ENCODE results near the gene MARCKS.

The MARCKS gene

DNA sequence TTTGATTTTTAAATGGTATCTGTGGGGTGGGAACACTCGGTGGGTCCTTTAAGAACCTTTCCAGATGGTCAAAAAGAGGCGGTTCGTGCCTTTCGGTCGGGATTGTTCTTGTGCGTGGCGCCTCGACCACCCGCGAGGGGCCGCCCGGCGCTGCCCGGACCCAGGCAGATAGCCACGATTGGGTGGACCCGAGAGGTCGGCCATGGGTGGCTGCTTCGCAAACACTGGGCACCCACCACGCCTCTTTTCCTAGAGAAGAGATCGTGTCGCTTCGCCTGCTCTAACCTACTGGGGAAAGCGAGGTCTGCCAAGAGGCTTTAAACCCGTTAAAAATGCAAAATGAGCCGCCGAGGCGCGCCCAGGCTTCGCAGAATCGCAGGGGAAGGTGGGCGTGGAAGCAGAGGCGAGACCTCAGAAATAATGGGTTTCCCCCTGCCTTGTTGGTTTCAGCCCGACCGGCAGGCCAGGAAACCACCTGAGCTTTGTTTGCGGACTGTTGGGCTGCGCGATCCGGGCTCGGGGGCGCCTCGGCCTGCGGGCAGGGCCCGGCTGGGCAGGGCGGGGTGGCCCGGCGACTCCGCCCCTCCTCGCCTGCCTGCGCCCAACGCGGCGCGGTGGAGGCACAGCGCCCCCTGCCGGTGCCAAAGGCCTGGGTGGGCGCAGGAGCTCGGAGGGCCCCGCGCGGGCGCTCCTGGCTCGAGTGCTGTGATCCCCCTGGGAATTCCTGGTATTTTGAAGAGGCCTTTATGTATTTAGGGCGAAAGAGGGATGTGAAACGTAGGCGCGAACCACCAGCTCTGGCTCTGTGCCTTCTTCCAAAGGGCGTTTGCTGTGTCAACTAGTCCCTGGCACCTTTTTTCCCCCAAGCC, 1.6 kb downstream of the MARCKS start:
- Mint-ChIP-seq H3K4me1 (peaks cover 36% of the 10 kb centered on the region), H3K27me3 (ENCODE audit: low read depth, poor library complexity) (no peaks in the 10 kb centered on the region), H3K4me3 (no peak overlapping the region), H3K27ac (peak overlapping the region; percentile 92), H3K9me3 (peaks cover 5% of the 10 kb centered on the region), H3K36me3 (ENCODE audit: low read depth) (peaks cover 34% of the 10 kb centered on the region)
- TF ChIP-seq, protein P1, sequence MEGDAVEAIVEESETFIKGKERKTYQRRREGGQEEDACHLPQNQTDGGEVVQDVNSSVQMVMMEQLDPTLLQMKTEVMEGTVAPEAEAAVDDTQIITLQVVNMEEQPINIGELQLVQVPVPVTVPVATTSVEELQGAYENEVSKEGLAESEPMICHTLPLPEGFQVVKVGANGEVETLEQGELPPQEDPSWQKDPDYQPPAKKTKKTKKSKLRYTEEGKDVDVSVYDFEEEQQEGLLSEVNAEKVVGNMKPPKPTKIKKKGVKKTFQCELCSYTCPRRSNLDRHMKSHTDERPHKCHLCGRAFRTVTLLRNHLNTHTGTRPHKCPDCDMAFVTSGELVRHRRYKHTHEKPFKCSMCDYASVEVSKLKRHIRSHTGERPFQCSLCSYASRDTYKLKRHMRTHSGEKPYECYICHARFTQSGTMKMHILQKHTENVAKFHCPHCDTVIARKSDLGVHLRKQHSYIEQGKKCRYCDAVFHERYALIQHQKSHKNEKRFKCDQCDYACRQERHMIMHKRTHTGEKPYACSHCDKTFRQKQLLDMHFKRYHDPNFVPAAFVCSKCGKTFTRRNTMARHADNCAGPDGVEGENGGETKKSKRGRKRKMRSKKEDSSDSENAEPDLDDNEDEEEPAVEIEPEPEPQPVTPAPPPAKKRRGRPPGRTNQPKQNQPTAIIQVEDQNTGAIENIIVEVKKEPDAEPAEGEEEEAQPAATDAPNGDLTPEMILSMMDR (IDR thresholded peaks at IDR 0.05), result peak; percentile 78
- peak; percentile 95 for DNase-seq

DNA sequence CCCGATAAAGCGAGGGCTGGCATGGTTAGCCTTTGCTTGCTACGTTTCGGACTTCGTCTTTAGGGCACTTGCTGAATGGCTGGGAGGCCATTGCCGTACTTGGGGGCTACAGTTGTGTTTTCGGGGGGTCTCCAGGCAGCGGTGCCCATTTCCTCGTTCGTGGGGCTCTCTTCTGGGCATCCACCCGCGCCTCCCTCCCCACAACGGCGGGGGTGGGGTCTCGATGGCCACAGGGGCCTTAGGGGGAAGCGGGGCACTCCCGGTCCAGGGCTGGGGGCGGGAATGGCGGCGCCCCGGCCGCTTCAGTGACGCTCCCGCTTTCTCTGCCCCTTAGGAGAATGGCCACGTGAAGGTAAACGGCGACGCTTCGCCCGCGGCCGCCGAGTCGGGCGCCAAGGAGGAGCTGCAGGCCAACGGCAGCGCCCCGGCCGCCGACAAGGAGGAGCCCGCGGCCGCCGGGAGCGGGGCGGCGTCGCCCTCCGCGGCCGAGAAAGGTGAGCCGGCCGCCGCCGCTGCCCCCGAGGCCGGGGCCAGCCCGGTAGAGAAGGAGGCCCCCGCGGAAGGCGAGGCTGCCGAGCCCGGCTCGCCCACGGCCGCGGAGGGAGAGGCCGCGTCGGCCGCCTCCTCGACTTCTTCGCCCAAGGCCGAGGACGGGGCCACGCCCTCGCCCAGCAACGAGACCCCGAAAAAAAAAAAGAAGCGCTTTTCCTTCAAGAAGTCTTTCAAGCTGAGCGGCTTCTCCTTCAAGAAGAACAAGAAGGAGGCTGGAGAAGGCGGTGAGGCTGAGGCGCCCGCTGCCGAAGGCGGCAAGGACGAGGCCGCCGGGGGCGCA, 2.4 kb downstream of the MARCKS start:
- peaks cover 37% of the 10 kb centered on the region for H3K36me3 Mint-ChIP-seq (ENCODE audit: low read depth)
- H3K27me3 Mint-ChIP-seq (ENCODE audit: low read depth, poor library complexity), result no peaks in the 10 kb centered on the region
- H3K4me3 Mint-ChIP-seq, result no peak overlapping the region
- TF ChIP-seq, protein P1 (IDR thresholded peaks at IDR 0.05), result no peak
- peak overlapping the region; percentile 92 for H3K27ac Mint-ChIP-seq
- peaks cover 32% of the 10 kb centered on the region for H3K4me1 Mint-ChIP-seq
- H3K9me3 Mint-ChIP-seq, result peaks cover 5% of the 10 kb centered on the region
- no peak for DNase-seq

DNA sequence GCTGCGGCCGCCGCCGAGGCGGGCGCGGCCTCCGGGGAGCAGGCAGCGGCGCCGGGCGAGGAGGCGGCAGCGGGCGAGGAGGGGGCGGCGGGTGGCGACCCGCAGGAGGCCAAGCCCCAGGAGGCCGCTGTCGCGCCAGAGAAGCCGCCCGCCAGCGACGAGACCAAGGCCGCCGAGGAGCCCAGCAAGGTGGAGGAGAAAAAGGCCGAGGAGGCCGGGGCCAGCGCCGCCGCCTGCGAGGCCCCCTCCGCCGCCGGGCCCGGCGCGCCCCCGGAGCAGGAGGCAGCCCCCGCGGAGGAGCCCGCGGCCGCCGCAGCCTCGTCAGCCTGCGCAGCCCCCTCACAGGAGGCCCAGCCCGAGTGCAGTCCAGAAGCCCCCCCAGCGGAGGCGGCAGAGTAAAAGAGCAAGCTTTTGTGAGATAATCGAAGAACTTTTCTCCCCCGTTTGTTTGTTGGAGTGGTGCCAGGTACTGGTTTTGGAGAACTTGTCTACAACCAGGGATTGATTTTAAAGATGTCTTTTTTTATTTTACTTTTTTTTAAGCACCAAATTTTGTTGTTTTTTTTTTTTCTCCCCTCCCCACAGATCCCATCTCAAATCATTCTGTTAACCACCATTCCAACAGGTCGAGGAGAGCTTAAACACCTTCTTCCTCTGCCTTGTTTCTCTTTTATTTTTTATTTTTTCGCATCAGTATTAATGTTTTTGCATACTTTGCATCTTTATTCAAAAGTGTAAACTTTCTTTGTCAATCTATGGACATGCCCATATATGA, 3.2 kb downstream of the MARCKS start:
- Mint-ChIP-seq H3K36me3 (ENCODE audit: low read depth) (peaks cover 37% of the 10 kb centered on the region), H3K27ac (peak overlapping the region; percentile 94), H3K4me3 (peak overlapping the region; percentile 95), H3K9me3 (peaks cover 5% of the 10 kb centered on the region), H3K27me3 (ENCODE audit: low read depth, poor library complexity) (no peaks in the 10 kb centered on the region), H3K4me1 (peaks cover 28% of the 10 kb centered on the region)
- TF ChIP-seq, protein P1 (IDR thresholded peaks at IDR 0.05), result no peak
- DNase-seq, result peak; percentile 4

DNA sequence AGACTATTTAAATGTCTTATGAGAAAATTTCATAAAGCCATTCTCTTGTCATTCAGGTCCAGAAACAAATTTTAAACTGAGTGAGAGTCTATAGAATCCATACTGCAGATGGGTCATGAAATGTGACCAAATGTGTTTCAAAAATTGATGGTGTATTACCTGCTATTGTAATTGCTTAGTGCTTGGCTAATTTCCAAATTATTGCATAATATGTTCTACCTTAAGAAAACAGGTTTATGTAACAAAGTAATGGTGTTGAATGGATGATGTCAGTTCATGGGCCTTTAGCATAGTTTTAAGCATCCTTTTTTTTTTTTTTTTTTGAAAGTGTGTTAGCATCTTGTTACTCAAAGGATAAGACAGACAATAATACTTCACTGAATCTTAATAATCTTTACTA, 5.0 kb downstream of the MARCKS start:
- Mint-ChIP-seq H3K4me1 (peaks cover 24% of the 10 kb centered on the region), H3K27ac (no peak overlapping the region), H3K27me3 (ENCODE audit: low read depth, poor library complexity) (no peaks in the 10 kb centered on the region), H3K4me3 (peak overlapping the region; percentile 95), H3K9me3 (peaks cover 5% of the 10 kb centered on the region), H3K36me3 (ENCODE audit: low read depth) (peaks cover 37% of the 10 kb centered on the region)
- TF ChIP-seq, protein P1 (IDR thresholded peaks at IDR 0.05), result no peak
- DNase-seq, result no peak

DNA sequence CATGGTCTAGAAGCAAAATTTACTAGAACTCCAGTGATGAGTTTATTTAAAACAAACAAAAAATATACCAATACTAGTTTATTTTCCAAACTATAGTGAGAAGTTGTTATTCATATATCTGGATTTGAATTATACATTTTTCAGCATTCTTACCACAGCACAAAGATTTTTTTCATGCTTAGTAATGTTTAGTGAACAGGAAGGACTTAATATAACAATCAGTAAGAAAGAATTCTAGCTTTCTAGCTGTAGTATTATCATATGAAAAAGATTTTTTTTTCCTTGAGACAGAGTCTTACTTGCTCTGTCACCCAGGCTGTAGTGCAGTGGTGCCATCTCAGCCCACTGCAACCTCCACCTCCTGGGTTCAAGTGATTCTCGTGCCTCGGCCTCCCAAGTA, 13.8 kb downstream of the MARCKS start:
- Mint-ChIP-seq H3K27ac (no peak overlapping the region), H3K36me3 (ENCODE audit: low read depth) (no peaks in the 10 kb centered on the region), H3K9me3 (no peaks in the 10 kb centered on the region), H3K4me1 (peaks cover 18% of the 10 kb centered on the region), H3K27me3 (ENCODE audit: low read depth, poor library complexity) (peaks cover 2% of the 10 kb centered on the region), H3K4me3 (no peak overlapping the region)
- DNase-seq, result no peak
- TF ChIP-seq, protein P1 (IDR thresholded peaks at IDR 0.05), result no peak
